Trophoblast cell (in vitro differentiated cells and primary cell): ENCODE data around the gene GGA1.

ENCODE experiments used
- DNase-seq, 2 donors: peaks; one replicate each; pipeline ENCODE4 v3.0.0-alpha.2; 2016
- H2AFZ ChIP-seq: 2 replicates; pipeline ENCODE4 v1.6.1; 2013; ENCODE audit warnings: low read length, moderate library complexity, mild to moderate bottlenecking; ENCODE audit not compliant: insufficient read depth, poor library complexity
- H2AK5ac ChIP-seq: 2 replicates; pipeline ENCODE4 v1.6.1; 2013; ENCODE audit warnings: mild to moderate bottlenecking, low read length
- H2BK120ac ChIP-seq: 2 replicates; pipeline ENCODE4 v1.6.1; 2013; ENCODE audit warnings: low read length, mild to moderate bottlenecking, moderate library complexity; ENCODE audit not compliant: insufficient read depth, poor library complexity
- H2BK12ac ChIP-seq: 2 replicates; pipeline ENCODE4 v1.6.1; 2013; ENCODE audit warnings: mild to moderate bottlenecking, low read length, moderate library complexity
- H2BK5ac ChIP-seq: 2 replicates; pipeline ENCODE4 v1.6.1; 2013; ENCODE audit warnings: low read length, low read depth, moderate library complexity, mild to moderate bottlenecking; ENCODE audit not compliant: poor library complexity
- H3K14ac ChIP-seq: 2 replicates; pipeline ENCODE4 v1.6.1; 2013; ENCODE audit warnings: mild to moderate bottlenecking, low read length
- H3K18ac ChIP-seq: 2 replicates; pipeline ENCODE4 v1.6.1; 2013; ENCODE audit warnings: mild to moderate bottlenecking, low read length
- H3K23ac ChIP-seq: 2 replicates; pipeline ENCODE4 v1.6.1; 2013; ENCODE audit warnings: low read length
- H3K27ac ChIP-seq: 2 replicates; pipeline ENCODE4 v1.5.1; 2013; ENCODE audit warnings: low read depth, mild to moderate bottlenecking, inconsistent platforms, low read length, moderate library complexity
- H3K27me3 ChIP-seq: 2 replicates; pipeline ENCODE4 v1.6.1; 2013; ENCODE audit warnings: inconsistent platforms, mild to moderate bottlenecking, low read length, moderate library complexity; ENCODE audit not compliant: insufficient read depth
- H3K36me3 ChIP-seq, 2 experiments: 1 replicate in 1 of 2; 2 replicates in 1 of 2; pipeline ENCODE4 v1.6.1; 2013; ENCODE audit warnings: low read length in 2 of 2, mild to moderate bottlenecking in 2 of 2, moderate library complexity in 1 of 2; ENCODE audit not compliant: insufficient read depth in 2 of 2, control insufficient read depth in 1 of 2
- H3K4ac ChIP-seq: 2 replicates; pipeline ENCODE4 v1.6.1; 2013; ENCODE audit warnings: low read depth, mild to moderate bottlenecking, low read length, moderate library complexity
- H3K4me1 ChIP-seq, 2 experiments: 1 replicate in 1 of 2; 2 replicates in 1 of 2; pipeline ENCODE4 v1.6.1; 2013; ENCODE audit warnings: low read length in 2 of 2, mild to moderate bottlenecking in 2 of 2, moderate library complexity in 1 of 2; ENCODE audit not compliant: insufficient read depth in 2 of 2, control insufficient read depth in 1 of 2
- H3K4me2 ChIP-seq: 2 replicates; pipeline ENCODE4 v1.6.1; 2013; ENCODE audit warnings: inconsistent platforms, mild to moderate bottlenecking, low read length, moderate library complexity
- H3K4me3 ChIP-seq: 2 replicates; pipeline ENCODE4 v1.5.1; 2013; ENCODE audit warnings: mild to moderate bottlenecking, low read depth, low read length, inconsistent platforms
- H3K79me1 ChIP-seq: one replicate; pipeline ENCODE4 v1.6.1; 2013; ENCODE audit warnings: low read length
- H3K79me2 ChIP-seq: 2 replicates; pipeline ENCODE4 v1.6.1; 2013; ENCODE audit warnings: low read length, mild to moderate bottlenecking; ENCODE audit not compliant: control insufficient read depth, insufficient read depth, poor library complexity
- H3K9ac ChIP-seq: 2 replicates; pipeline ENCODE4 v1.6.1; 2013; ENCODE audit warnings: mild to moderate bottlenecking, low read length
- H3K9me3 ChIP-seq: 2 replicates; pipeline ENCODE4 v1.6.1; 2013; ENCODE audit warnings: low read depth, mild to moderate bottlenecking, control low read depth, inconsistent platforms, low read length; ENCODE audit not compliant: insufficient read depth
- H4K12ac ChIP-seq: 2 replicates; pipeline ENCODE4 v1.6.1; 2013; ENCODE audit warnings: low read depth, mild to moderate bottlenecking, low read length, moderate library complexity
- H4K8ac ChIP-seq: 2 replicates; pipeline ENCODE4 v1.6.1; 2013; ENCODE audit warnings: low read depth, mild to moderate bottlenecking, low read length, moderate library complexity
- H4K91ac ChIP-seq: one replicate; pipeline ENCODE4 v1.6.1; 2013; ENCODE audit warnings: low read depth, mild to moderate bottlenecking, low read length, moderate library complexity
- WGBS: extraction: QIAGEN DNeasy Blood & Tissue Kit; methylation state at CpG from one replicate; pipeline ENCODE4 v1.1.7; 2013; ENCODE audit warnings: missing lambda C conversion rate; ENCODE audit not compliant: insufficient read length, insufficient coverage; ENCODE audit errors: extremely low coverage; 5-methylcytosine and 5-hydroxymethylcytosine counted together

The GGA1 gene

GRCh38 chr22:37647317-37647716 is 38.7 kb downstream of the GGA1 start:
- no peak for DNase-seq
- no peak overlapping the region for H2BK120ac ChIP-seq
- peaks cover 80 to 81% of the 10 kb centered on the region in 2 experiments for H3K36me3 ChIP-seq
- WGBS: no CpG with 5 or more reads among the region's 9 CpGs
- no peak overlapping the region for H3K4me3 ChIP-seq
- H4K12ac ChIP-seq: no peak overlapping the region
- no peak overlapping the region for H4K8ac ChIP-seq
- H4K91ac ChIP-seq: no peak overlapping the region
- H3K23ac ChIP-seq: no peak overlapping the region
- H3K4me1 ChIP-seq: no peaks in the 10 kb centered on the region
- no peak overlapping the region for H3K9ac ChIP-seq
- no peaks in the 10 kb centered on the region for H3K27me3 ChIP-seq
- no peak overlapping the region for H2BK12ac ChIP-seq
- H3K9me3 ChIP-seq: peaks cover 4% of the 10 kb centered on the region
- no peaks in the 10 kb centered on the region for H3K79me2 ChIP-seq
- no peaks in the 10 kb centered on the region for H3K79me1 ChIP-seq
- no peak overlapping the region for H2AFZ ChIP-seq
- no peak overlapping the region for H3K14ac ChIP-seq
- H2BK5ac ChIP-seq: no peak overlapping the region
- H2AK5ac ChIP-seq: no peak overlapping the region
- no peak overlapping the region for H3K27ac ChIP-seq
- H3K4me2 ChIP-seq: no peak overlapping the region
- H3K4ac ChIP-seq: no peak overlapping the region
- no peak overlapping the region for H3K18ac ChIP-seq

GRCh38 chr22:37647928-37648327 is 39.3 kb downstream of the GGA1 start:
- no peak overlapping the region for H3K23ac ChIP-seq
- no peak overlapping the region for H3K18ac ChIP-seq
- H2AK5ac ChIP-seq: no peak overlapping the region
- no peak overlapping the region for H3K9ac ChIP-seq
- no peak overlapping the region for H2AFZ ChIP-seq
- no peaks in the 10 kb centered on the region for H3K27me3 ChIP-seq
- H3K14ac ChIP-seq: no peak overlapping the region
- H3K9me3 ChIP-seq: peaks cover 4% of the 10 kb centered on the region
- no peak overlapping the region for H4K12ac ChIP-seq
- no peak overlapping the region for H2BK5ac ChIP-seq
- H3K4me2 ChIP-seq: no peak overlapping the region
- no peak overlapping the region for H3K27ac ChIP-seq
- peaks cover 77 to 78% of the 10 kb centered on the region in 2 experiments for H3K36me3 ChIP-seq
- no peaks in the 10 kb centered on the region for H3K4me1 ChIP-seq
- DNase-seq: no peak
- no peak overlapping the region for H2BK12ac ChIP-seq
- no peak overlapping the region for H2BK120ac ChIP-seq
- no peak overlapping the region for H3K4ac ChIP-seq
- no peak overlapping the region for H4K91ac ChIP-seq
- WGBS: no CpG with 5 or more reads among the region's 9 CpGs
- H3K79me1 ChIP-seq: no peaks in the 10 kb centered on the region
- no peaks in the 10 kb centered on the region for H3K79me2 ChIP-seq
- no peak overlapping the region for H4K8ac ChIP-seq
- no peak overlapping the region for H3K4me3 ChIP-seq

- no peak overlapping the region for H2AK5ac ChIP-seq
- no peaks in the 10 kb centered on the region for H3K79me2 ChIP-seq
- H3K4me2 ChIP-seq: no peak overlapping the region
- WGBS: no CpG with 5 or more reads among the region's 17 CpGs
- H3K9ac ChIP-seq: no peak overlapping the region
- H3K4ac ChIP-seq: no peak overlapping the region
- no peak overlapping the region for H2BK5ac ChIP-seq
- H3K79me1 ChIP-seq: no peaks in the 10 kb centered on the region
- H4K8ac ChIP-seq: no peak overlapping the region
- H3K36me3 ChIP-seq: peaks cover 71% of the 10 kb centered on the region in 2 experiments
- no peak overlapping the region for H3K4me3 ChIP-seq
- no peak overlapping the region for H2AFZ ChIP-seq
- H2BK12ac ChIP-seq: no peak overlapping the region
- H2BK120ac ChIP-seq: no peak overlapping the region
- no peak overlapping the region for H3K27ac ChIP-seq
- H4K12ac ChIP-seq: no peak overlapping the region
- no peaks in the 10 kb centered on the region for H3K27me3 ChIP-seq
- H4K91ac ChIP-seq: no peak overlapping the region
- H3K9me3 ChIP-seq: peaks cover 4% of the 10 kb centered on the region
- no peak overlapping the region for H3K23ac ChIP-seq
- H3K18ac ChIP-seq: no peak overlapping the region
- DNase-seq: no peak
- no peaks in the 10 kb centered on the region for H3K4me1 ChIP-seq
- H3K14ac ChIP-seq: no peak overlapping the region
Measured at GRCh38 chr22:37650463-37651136, 42.0 kb downstream of the GGA1 start.

- Histone ChIP-seq H3K4ac (no peak overlapping the region), H2AK5ac (no peak overlapping the region), H2BK120ac (no peak overlapping the region), H4K12ac (no peak overlapping the region), H3K9ac (no peak overlapping the region), H2BK5ac (no peak overlapping the region), H3K79me1 (no peaks in the 10 kb centered on the region), H3K4me3 (no peak overlapping the region), H3K27ac (no peak overlapping the region), H4K8ac (no peak overlapping the region), H3K27me3 (no peaks in the 10 kb centered on the region), H3K79me2 (peaks cover 3% of the 10 kb centered on the region), H3K36me3 (peaks cover 43% of the 10 kb centered on the region in 2 experiments), H2BK12ac (no peak overlapping the region), H3K14ac (no peak overlapping the region), H2AFZ (no peak overlapping the region), H3K18ac (no peak overlapping the region), H3K9me3 (peaks cover 5% of the 10 kb centered on the region), H3K4me2 (no peak overlapping the region), H3K23ac (no peak overlapping the region), H3K4me1 (peaks cover 8 to 9% of the 10 kb centered on the region in 2 experiments), H4K91ac (no peak overlapping the region)
- WGBS: no CpG with 5 or more reads among the region's 14 CpGs
- DNase-seq: no peak
Measured at GRCh38 chr22:37654563-37655251, 46.1 kb downstream of the GGA1 start.
